AG08396 (cell line): Measurements from ENCODE around the gene CCNK.
A peak's percentile ranks its signal among the peaks of the same experiment; 100 is the strongest.

ENCODE experiments used
- DNase-seq: peaks from one replicate; pipeline ENCODE4 v3.0.0; 2012; ENCODE audit warnings: low spot score, mixed read lengths

The CCNK gene

GRCh38 chr14:99519931-99520421 is 38.8 kb downstream of the CCNK start:
- no peak for DNase-seq

GRCh38 chr14:99520571-99521081 is 39.4 kb downstream of the CCNK start:
- DNase-seq, result no peak

GRCh38 chr14:99521176-99522024 is 40.2 kb downstream of the CCNK start:
- no peak for DNase-seq

- no peak for DNase-seq
Observed at GRCh38 chr14:99522025-99522401, 40.8 kb downstream of the CCNK start.

GRCh38 chr14:99522457-99522891 is 41.3 kb downstream of the CCNK start:
- peak; percentile 76 for DNase-seq

- no peak for DNase-seq
Observed at GRCh38 chr14:99522934-99523703, 41.9 kb downstream of the CCNK start.

GRCh38 chr14:99523704-99524055 is 42.5 kb downstream of the CCNK start:
- no peak for DNase-seq

- no peak for DNase-seq
Observed at GRCh38 chr14:99524091-99524661, 43.0 kb downstream of the CCNK start.

- peak; percentile 60 for DNase-seq
Observed at GRCh38 chr14:99524804-99525698, 43.8 kb downstream of the CCNK start.

GRCh38 chr14:99525699-99526080 is 44.5 kb downstream of the CCNK start:
- DNase-seq, result no peak

- no peak for DNase-seq
Observed at GRCh38 chr14:99527026-99527425, 45.8 kb downstream of the CCNK start.

- no peak for DNase-seq
Observed at GRCh38 chr14:99527427-99528076, 46.3 kb downstream of the CCNK start.

- DNase-seq, result no peak
Observed at GRCh38 chr14:99529899-99530298, 48.7 kb downstream of the CCNK start.

- no peak for DNase-seq
Observed at GRCh38 chr14:99530407-99531155, 49.4 kb downstream of the CCNK start.

- DNase-seq, result peak; percentile 63
Observed at GRCh38 chr14:99531251-99532096, 50.3 kb downstream of the CCNK start.

GRCh38 chr14:99532310-99532709 is 51.1 kb downstream of the CCNK start:
- no peak for DNase-seq

GRCh38 chr14:99534333-99534732 is 53.1 kb downstream of the CCNK start:
- no peak for DNase-seq

- peak; percentile 36 for DNase-seq
Observed at GRCh38 chr14:99534863-99535262, 53.7 kb downstream of the CCNK start.

GRCh38 chr14:99535448-99535847 is 54.2 kb downstream of the CCNK start:
- no peak for DNase-seq
